ENCODE results near the gene HOXA6. TPM values are rescaled to one million over a fixed set of nuclear protein-coding genes. Genes with fewer than 3 reads are reported as not detected.

Gene HOXA6
- total RNA-seq, 2 donors from 2014 or later: 20.0 to 21.2 TPM

GRCh38 chr7:27145914-27146412, 1.6 kb downstream of the HOXA6 start:
- DNase-seq (peak in 1 of 2 donors; percentile 35), ATAC-seq (no peak)
- intact Hi-C loops (cut with DNase I, micrococcal nuclease): no loop called here

DNA sequence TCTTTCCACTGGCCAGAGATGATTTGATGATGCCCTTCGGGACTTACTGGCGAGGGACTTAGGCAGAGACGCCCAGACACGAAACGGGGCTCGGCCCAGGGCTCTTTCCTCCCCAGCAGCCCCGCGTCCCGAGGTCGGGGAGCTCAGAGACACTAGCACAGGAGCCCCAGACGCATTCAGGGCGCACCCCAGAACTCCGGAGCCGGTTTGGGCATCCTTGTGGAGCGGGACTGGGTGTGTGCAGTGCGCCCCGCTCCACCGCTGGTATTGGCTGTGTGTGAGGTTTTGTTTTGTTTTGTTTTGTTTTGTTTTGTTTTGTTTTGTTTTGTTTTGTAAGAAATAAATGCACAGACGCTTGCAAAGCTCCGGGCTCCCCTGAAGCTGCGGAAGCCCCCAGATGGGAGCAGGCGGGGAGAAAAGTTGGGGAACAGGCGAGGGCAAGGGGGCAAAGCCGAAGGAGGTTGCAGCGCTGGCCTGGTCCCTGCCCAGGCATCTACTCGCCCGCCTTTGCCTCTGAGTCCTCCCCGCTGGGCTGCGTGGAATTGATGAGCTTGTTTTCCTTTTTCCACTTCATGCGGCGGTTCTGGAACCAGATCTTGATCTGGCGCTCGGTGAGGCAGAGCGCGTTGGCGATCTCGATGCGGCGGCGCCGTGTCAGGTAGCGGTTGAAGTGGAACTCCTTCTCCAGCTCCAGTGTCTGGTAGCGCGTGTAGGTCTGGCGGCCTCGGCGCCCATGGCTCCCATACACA, 2.2 kb downstream of the HOXA6 start:
- peak in 1 of 2 donors; percentile 47 for DNase-seq

GRCh38 chr7:27144781-27145164, 2.8 kb downstream of the HOXA6 start:
- intact Hi-C loops (cut with DNase I, micrococcal nuclease): loop anchor here in 1 of 2 donors (5.0 kb wide), 1 partner anchor 287 kb away; no protein-coding TSS in a partner anchor
- DNase-seq (no peak), ATAC-seq (no peak)

More for the DNA sequence above, 2.2 kb downstream of the HOXA6 start:
- no peak for ATAC-seq
- intact Hi-C loops (cut with DNase I, micrococcal nuclease): no loop called here

DNA sequence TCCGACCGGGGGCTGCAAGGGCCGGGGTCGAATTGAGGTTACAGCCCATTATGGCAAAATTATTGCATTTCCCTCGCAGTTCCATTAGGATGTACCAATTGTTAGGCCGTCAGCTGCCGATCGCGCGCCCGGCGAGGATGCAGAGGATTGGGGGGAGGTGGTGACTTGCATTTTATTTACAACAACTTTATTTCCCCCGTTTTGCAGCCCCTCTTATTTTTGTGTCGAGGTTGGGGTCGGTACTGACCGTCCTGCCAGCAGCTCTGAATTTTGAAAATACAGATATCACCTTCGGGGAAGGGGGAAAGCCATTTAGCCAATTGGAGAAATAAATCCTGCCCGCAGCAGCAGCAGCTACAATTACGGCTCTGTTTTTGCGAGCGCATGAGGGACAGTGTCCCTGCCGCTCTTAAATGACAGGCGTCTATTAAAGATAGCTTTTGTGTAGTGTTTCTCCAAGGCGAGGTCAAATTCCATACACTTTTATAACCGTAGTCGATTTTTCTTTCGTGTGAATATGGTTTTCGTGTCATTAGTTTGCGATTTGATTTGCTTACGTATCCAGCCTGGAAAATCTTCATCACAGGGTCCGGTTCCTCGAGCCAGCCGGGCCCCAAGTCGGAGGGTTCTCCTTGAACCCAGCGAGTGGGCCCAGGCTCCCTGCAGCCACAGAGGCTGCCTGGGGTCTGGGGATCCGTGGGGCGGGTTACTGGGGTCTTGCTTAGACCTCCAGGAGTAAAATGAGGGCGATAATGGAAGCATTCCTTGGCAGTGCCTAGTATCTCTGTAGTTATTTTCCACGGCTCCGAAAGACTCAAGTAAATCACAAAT, 3.4 kb downstream of the HOXA6 start:
- intact Hi-C loops (cut with DNase I, micrococcal nuclease): loop anchor here in 1 of 2 donors (5.0 kb wide), 1 partner anchor 287 kb away; no protein-coding TSS in a partner anchor
- no peak for DNase-seq
- ATAC-seq: peak; percentile 10

DNA sequence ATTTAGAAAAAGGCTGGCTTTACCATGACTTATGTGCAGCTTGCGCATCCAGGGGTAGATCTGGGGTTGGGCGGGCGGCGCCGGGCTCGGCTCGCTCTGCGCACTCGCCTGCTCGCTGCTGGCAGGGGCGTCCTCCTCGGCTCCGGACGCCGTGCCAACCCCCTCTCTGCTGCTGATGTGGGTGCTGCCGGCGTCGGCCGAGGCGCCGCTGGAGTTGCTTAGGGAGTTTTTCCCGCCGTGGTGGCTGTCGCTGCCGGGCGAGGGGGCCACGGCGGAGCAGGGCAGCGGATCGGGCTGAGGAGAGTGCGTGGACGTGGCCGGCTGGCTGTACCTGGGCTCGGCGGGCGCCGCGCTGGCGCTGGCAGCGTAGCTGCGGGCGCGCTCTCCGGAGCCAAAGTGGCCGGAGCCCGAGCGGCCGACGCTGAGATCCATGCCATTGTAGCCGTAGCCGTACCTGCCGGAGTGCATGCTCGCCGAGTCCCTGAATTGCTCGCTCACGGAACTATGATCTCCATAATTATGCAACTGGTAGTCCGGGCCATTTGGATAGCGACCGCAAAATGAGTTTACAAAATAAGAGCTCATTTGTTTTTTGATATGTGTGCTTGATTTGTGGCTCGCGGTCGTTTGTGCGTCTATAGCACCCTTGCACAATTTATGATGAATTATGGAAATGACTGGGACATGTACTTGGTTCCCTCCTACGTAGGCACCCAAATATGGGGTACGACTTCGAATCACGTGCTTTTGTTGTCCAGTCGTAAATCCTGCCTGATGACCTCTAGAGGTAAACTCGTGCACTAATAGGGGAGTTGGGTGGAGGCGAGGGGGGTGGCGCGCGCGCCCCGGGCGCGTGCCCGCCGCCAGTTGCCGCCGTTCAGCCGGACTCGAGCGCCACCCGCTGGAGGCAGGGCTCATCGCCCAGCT, 4.3 kb downstream of the HOXA6 start, which contains the start of gene HOXA5:
TSS of gene HOXA5 (minus strand) at position 659 of the 927 bp plus-strand sequence. CDS start at position 585, 74 bp downstream.
- DNase-seq (peak in 1 of 2 donors; percentile 85), ATAC-seq (peak; percentile 40)
- intact Hi-C loops (cut with DNase I, micrococcal nuclease): loop anchor here in 1 of 2 donors (5.0 kb wide), 1 partner anchor 286 kb away; no protein-coding TSS in a partner anchor

GRCh38 chr7:27142580-27143022, 5.0 kb downstream of the HOXA6 start:
- ATAC-seq: no peak
- no peak for DNase-seq
- intact Hi-C loops (cut with DNase I, micrococcal nuclease): loop anchor here in 1 of 2 donors (5.0 kb wide), 1 partner anchor 285 kb away; no protein-coding TSS in a partner anchor

GRCh38 chr7:27141923-27142579, 5.5 kb downstream of the HOXA6 start:
- peak in 1 of 2 donors; percentile 43 for DNase-seq
- intact Hi-C loops (cut with DNase I, micrococcal nuclease): loop anchor here in 1 of 2 donors (5.0 kb wide), 1 partner anchor 285 kb away; no protein-coding TSS in a partner anchor
- no peak for ATAC-seq

DNA sequence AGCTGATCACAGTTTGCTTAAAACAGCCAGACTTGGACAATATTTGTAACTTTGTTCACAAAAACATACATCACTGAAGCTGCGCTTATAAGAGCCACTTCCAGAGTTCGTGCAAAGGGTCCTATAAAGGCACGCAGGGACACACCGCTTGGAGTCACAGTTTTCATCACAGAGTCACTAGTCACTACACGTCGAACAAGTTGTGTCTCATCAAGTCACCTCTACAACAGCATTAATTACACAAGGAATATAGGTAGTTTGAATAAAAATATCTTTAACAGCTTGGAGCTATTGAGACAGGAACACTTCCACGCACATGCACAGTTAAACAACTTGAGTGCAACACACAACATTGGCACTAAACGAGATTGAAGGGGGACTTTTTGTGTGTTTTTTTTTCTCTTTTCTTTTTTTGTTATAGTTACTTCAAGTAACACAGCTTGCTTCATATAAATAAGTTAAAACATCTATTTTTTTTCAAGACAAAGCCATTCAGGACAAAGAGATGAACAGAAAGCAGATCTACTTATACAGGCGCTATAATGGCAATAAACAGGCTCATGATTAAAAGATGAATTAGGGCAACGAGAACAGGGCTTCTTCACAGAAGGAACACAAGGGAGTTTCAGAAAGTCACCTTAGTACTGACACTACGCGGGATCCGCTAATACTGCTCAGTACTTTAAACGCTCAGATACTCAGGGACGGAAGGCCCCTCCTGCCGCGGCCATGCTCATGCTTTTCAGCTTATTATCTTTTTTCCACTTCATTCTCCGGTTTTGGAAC, 6.2 kb downstream of the HOXA6 start:
- DNase-seq (no peak), ATAC-seq (no peak)
- intact Hi-C loops (cut with DNase I, micrococcal nuclease): loop anchor here in 1 of 2 donors (5.0 kb wide), 1 partner anchor 284 kb away; no protein-coding TSS in a partner anchor

DNA sequence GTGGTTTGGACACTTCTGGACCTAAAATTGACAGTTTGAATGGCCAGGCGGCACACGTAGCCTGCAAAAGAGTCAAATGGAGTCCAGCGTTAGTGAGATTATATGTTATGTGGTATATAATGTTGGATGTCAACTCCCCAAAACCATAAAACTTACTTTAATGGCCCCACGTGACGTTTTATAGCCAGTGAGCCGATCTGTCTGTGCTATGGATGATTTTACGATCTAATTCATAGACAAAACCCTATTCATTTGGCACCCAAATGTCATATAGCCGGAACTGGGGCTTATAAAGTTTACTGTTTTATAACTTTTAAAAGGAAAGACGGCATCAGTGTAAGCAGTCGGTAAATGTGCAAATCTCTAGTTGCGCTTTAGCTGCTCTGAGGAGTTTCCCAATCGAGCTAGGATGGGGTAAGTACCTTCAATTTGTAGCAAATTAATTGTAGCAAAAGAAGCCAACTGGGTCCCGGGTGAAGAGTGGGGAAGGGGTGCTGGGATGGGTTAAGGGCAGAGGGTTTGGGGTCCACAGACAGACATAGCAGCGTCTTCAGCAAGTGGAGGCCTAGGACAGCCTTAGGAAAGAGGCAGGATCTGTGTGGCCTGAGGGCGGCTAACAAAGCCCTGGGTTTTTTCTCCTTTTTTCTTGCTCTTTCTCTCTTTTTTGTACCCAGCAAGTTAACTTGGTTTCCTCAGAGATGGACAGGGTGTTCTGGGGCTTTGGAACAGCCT, 7.3 kb downstream of the HOXA6 start:
- ATAC-seq: peak; percentile 56
- peak in 1 of 2 donors; percentile 63 for DNase-seq
- intact Hi-C loops (cut with DNase I, micrococcal nuclease): loop anchor here in 1 of 2 donors (5.0 kb wide), 1 partner anchor 283 kb away; no protein-coding TSS in a partner anchor

DNA sequence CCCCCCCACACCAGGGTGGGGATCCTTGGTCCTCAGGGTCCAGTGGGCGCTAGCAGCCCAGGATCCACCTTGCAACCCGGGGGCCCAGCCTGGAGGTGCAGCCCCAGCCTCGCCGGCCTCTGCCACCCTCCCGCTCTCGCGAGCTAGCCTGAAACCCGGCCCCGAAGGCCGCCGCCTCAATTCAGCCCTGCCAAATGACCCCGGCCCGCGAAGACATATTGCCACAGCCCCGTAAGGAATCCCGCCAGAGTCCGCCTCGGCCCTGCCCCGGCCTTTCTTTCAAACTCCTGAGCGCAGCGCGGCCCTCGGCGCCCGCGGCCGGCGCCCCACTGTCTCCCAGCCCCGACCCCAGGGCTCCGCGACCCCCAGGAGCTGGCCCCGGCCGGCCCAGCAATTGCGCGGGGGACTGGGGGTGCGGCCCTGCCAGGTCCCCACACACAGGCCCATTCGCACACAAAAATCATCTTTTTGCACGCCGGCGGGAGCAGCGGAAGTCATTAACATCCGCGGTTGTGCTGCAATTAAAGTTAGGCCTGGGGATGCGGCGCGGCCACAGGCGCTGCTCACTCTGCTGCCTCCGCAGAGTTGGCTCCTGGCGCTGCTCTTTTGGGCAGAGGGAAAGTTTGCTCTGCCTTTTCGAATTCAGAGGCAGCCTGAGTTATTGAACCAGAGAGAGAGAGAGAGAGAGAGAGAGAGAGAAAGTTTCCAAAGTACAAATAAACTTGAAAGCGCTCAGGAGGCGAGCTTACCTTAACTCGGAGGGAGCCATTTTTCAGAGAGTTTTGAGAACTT, 8.0 kb downstream of the HOXA6 start:
- intact Hi-C loops (cut with DNase I, micrococcal nuclease): loop anchor here in 1 of 2 donors (5.0 kb wide), 1 partner anchor 282 kb away; no protein-coding TSS in a partner anchor
- DNase-seq: peak in 1 of 2 donors; percentile 31

GRCh38 chr7:27138985-27139333, 8.6 kb downstream of the HOXA6 start:
- ATAC-seq: peak; percentile 19
- no peak for DNase-seq
- intact Hi-C loops (cut with DNase I, micrococcal nuclease): no loop called here

More for the DNA sequence above, 8.0 kb downstream of the HOXA6 start:
- peak; percentile 9 for ATAC-seq

- ATAC-seq: no peak
- intact Hi-C loops (cut with DNase I, micrococcal nuclease): no loop called here
- DNase-seq: no peak
Observed at GRCh38 chr7:27138472-27138871, 9.1 kb downstream of the HOXA6 start.

GRCh38 chr7:27137640-27138315, 9.8 kb downstream of the HOXA6 start:
- DNase-seq (no peak), ATAC-seq (no peak)
- intact Hi-C loops (cut with DNase I, micrococcal nuclease): no loop called here

DNA sequence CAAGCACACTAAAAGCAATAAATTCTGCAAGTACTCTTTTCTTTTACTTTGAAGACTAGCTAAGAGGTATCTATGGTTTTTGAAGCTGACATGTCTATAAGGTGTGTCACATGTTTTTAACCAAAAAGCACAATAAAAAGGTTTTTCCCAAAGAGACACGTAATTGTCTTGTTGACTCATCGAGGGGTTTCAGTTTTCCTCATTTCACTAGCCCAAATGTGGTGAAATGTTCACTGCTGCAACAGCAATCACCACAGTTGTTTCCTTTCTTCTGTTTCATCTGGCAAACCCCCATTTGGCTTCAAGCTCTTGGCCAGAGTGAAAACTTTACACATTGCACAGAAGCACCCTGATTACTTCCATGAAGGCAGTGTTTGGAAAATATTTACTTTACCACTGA, 13.2 kb downstream of the HOXA6 start:
- intact Hi-C loops (cut with DNase I, micrococcal nuclease): no loop called here
- no peak for ATAC-seq
- DNase-seq: peak in 1 of 2 donors; percentile 39
